RWPE2 (cell line): ENCODE data around the gene PPIA.

Source experiments
- ATAC-seq: fragments of 200-7000 bp; cut with Tn5 transposase; 3 replicates; pipeline ENCODE4 v1.9.1; 2021; ENCODE audit warnings: low read depth
- DNase-seq: peaks from one replicate; pipeline ENCODE4 v3.0.0-alpha.2; 2020; ENCODE audit warnings: low spot score
- H3K27ac ChIP-seq: fragments of 450-650 bp; 2 replicates; pipeline ENCODE4 v1.5.1; 2017; ENCODE audit warnings: mild to moderate bottlenecking; ENCODE audit not compliant: poor library complexity, severe bottlenecking
- H3K27me3 ChIP-seq: fragments of 250-450 bp; sonication (Bioruptor Pico); 2 replicates; pipeline ENCODE4 v1.5.1; 2021; ENCODE audit warnings: mild to moderate bottlenecking, moderate library complexity; ENCODE audit not compliant: insufficient read depth, poor library complexity, severe bottlenecking
- H3K36me3 ChIP-seq: fragments of 250-450 bp; sonication (Bioruptor Pico); 2 replicates; pipeline ENCODE4 v1.5.1; 2020; ENCODE audit warnings: low read depth, mild to moderate bottlenecking, moderate library complexity
- H3K4me1 ChIP-seq: fragments of 250-450 bp; sonication (Bioruptor Pico); 2 replicates; pipeline ENCODE4 v1.5.1; 2021; ENCODE audit warnings: mild to moderate bottlenecking, moderate library complexity; ENCODE audit not compliant: insufficient read depth, poor library complexity, severe bottlenecking
- H3K4me3 ChIP-seq: fragments of 250-450 bp; sonication (Bioruptor Pico); 2 replicates; pipeline ENCODE4 v1.5.1; 2021; ENCODE audit warnings: mild to moderate bottlenecking, moderate library complexity; ENCODE audit not compliant: severe bottlenecking
- H3K9me3 ChIP-seq: fragments of 250-450 bp; sonication (Bioruptor Pico); 2 replicates; pipeline ENCODE4 v1.5.1; 2021; ENCODE audit warnings: mild to moderate bottlenecking, moderate library complexity; ENCODE audit not compliant: severe bottlenecking
- CTCF ChIP-seq: fragments of 450-650 bp; IDR thresholded peaks from one replicate; pipeline ENCODE4 v1.5.1; 2017; ENCODE audit warnings: mild to moderate bottlenecking, moderate library complexity; ENCODE audit not compliant: poor library complexity, severe bottlenecking

The PPIA gene

GRCh38 chr7:44760034-44760580, 36.4 kb upstream of the PPIA start:
- Histone ChIP-seq H3K9me3 (no peaks in the 10 kb centered on the region), H3K4me3 (no peak overlapping the region), H3K4me1 (no peaks in the 10 kb centered on the region), H3K27me3 (no peaks in the 10 kb centered on the region), H3K36me3 (peaks cover 55% of the 10 kb centered on the region), H3K27ac (no peak overlapping the region)
- ATAC-seq: no peak
- no peak for TF ChIP-seq CTCF
- no peak for DNase-seq

GRCh38 chr7:44761207-44762161, 35.0 kb upstream of the PPIA start:
- Histone ChIP-seq H3K27ac (no peak overlapping the region), H3K36me3 (peaks cover 62% of the 10 kb centered on the region), H3K4me3 (no peak overlapping the region), H3K9me3 (no peaks in the 10 kb centered on the region), H3K4me1 (no peaks in the 10 kb centered on the region), H3K27me3 (no peaks in the 10 kb centered on the region)
- ATAC-seq (peak; percentile 43; the same call in 1 of the 3 replicates), DNase-seq (peak; percentile 69)
- no peak for TF ChIP-seq CTCF

DNA sequence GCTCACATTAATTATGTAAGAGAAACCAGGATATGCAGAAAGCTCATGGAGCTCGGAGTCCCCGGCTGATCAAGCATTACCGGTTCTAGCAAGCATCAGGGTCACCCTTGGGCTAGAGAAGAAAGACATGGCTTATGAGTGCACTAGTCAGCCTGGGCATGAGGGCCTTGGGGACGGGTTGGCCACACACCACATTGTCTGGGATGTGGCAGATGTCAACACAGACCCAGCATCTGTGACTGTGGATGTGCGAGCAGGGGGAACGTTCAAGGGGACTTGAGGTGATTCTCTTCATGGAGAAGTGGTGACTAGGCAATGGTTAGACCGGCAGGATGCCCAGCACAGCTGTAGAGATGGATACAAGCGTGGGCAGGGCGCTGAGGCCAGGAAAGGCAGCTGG, 34.2 kb upstream of the PPIA start:
- Histone ChIP-seq H3K4me1 (no peaks in the 10 kb centered on the region), H3K27ac (no peak overlapping the region), H3K27me3 (no peaks in the 10 kb centered on the region), H3K36me3 (peaks cover 55% of the 10 kb centered on the region), H3K4me3 (no peak overlapping the region), H3K9me3 (no peaks in the 10 kb centered on the region)
- ATAC-seq (no peak), DNase-seq (no peak)
- no peak for TF ChIP-seq CTCF

GRCh38 chr7:44762726-44763522, 33.6 kb upstream of the PPIA start:
- Histone ChIP-seq H3K9me3 (no peaks in the 10 kb centered on the region), H3K4me1 (no peaks in the 10 kb centered on the region), H3K36me3 (peaks cover 52% of the 10 kb centered on the region), H3K4me3 (no peak overlapping the region), H3K27me3 (no peaks in the 10 kb centered on the region), H3K27ac (no peak overlapping the region)
- ATAC-seq (no peak), DNase-seq (no peak)
- TF ChIP-seq CTCF: no peak
